HL-60 (cell line): ENCODE data around the gene RASGEF1B.

ENCODE experiments used
- DNase-seq, 2 experiments: peaks; one replicate each; pipeline ENCODE4 v3.0.0-alpha.2; 2010 to 2020; ENCODE audit warnings: low read depth in 1 of 2, low spot score in 1 of 2
- H3K27ac ChIP-seq: fragments of 250-450 bp; sonication (Bioruptor Pico); replicated peaks from 2 replicates; pipeline ENCODE4 v1.5.1; 2020; ENCODE audit warnings: mild to moderate bottlenecking, moderate library complexity
- H3K27me3 ChIP-seq: fragments of 250-450 bp; sonication (Bioruptor Pico); 2 replicates; pipeline ENCODE4 v1.5.1; 2021; ENCODE audit warnings: mild to moderate bottlenecking, moderate library complexity; ENCODE audit not compliant: insufficient read depth, poor library complexity, severe bottlenecking
- H3K4me3 ChIP-seq: replicated peaks from 2 replicates; pipeline ENCODE4 v1.5.1; 2011; ENCODE audit warnings: mild to moderate bottlenecking, control low read depth, low read length; ENCODE audit not compliant: insufficient read depth
- CTCF ChIP-seq: IDR thresholded peaks from one replicate; pipeline ENCODE4 v1.5.1; 2011; ENCODE audit warnings: low read length, control low read depth, inconsistent platforms; ENCODE audit not compliant: insufficient read depth
- GABPA ChIP-seq: IDR thresholded peaks from 2 replicates; pipeline ENCODE4 v1.6.1; 2012; ENCODE audit warnings: low read depth
- POLR2AphosphoS5 ChIP-seq: IDR thresholded peaks from 2 replicates; pipeline ENCODE4 v1.6.1; 2012; ENCODE audit warnings: low read depth
- REST ChIP-seq: IDR thresholded peaks from 2 replicates; pipeline ENCODE4 v1.6.1; 2012; ENCODE audit warnings: low read depth; ENCODE audit not compliant: insufficient replicate concordance
- SPI1 ChIP-seq: IDR thresholded peaks from 2 replicates; pipeline ENCODE4 v1.6.1; 2012; ENCODE audit warnings: low read depth, mild to moderate bottlenecking, borderline replicate concordance

Gene RASGEF1B

DNA sequence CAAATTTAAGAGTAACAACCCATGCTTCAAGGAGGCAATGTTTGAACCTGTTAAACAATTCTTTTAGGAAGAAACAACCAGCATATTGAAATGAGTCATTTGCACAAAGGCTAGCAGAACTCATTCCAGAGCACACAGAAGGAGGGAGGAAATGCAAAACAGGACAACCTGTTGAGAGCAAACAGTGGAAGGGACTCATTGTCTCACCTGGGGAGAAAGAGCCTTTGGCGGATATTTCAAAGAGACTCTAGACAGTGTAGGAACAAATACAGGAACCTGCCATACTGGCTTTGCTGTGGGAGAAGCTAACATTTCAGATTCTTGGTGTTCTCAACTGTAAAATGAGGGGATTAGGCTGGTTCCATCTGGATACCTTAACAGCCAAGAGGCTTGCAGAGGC is 14.8 kb upstream of the RASGEF1B start:
- no peak overlapping the region for H3K27ac ChIP-seq
- no peak for TF ChIP-seq CTCF
- TF ChIP-seq SPI1 = no peak
- TF ChIP-seq GABPA = no peak
- TF ChIP-seq POLR2AphosphoS5 = no peak
- no peak for TF ChIP-seq REST
- H3K27me3 ChIP-seq = no peaks in the 10 kb centered on the region
- no peak for DNase-seq
- H3K4me3 ChIP-seq = no peak overlapping the region

DNA sequence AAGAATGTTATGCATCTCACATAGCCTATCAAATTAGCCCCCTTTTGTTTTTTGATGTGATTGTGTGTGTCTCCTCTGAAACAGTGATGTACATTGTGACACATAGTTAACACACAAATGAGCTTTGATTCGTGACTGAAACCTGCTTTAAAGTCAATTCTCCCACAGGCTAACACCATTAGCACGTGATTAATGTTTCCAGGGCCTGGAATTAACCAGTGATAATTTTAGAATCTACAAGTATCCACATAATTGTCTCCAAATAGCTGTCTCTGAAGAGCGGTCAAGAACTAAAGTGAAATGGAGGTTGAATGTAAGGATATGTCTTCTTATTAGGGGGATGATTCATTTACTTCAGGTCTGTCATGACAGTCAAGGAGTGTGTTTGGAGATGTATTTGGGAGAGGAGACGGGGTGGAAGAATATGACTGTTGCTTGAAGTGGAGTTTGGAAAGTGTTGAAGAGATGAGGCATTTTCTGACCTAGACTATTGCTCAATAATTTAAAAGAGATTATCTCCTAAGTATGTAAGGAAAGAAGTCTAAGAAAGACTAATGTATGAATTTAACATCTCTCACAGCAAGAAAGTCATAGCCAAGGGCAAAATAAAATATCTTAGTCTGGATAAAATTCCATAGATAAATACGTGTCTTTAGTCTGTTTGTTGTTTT is 13.7 kb upstream of the RASGEF1B start:
- no peak for DNase-seq

More for the DNA sequence above, 13.7 kb upstream of the RASGEF1B start:
- Histone ChIP-seq H3K27ac (no peak overlapping the region), H3K27me3 (no peaks in the 10 kb centered on the region), H3K4me3 (no peak overlapping the region)
- TF ChIP-seq GABPA = no peak
- no peak for TF ChIP-seq SPI1
- no peak for TF ChIP-seq CTCF
- TF ChIP-seq POLR2AphosphoS5 = no peak
- no peak for TF ChIP-seq REST
